Caki2 (cell line): Measurements from ENCODE around the gene LASP1. TPM values are rescaled to one million over a fixed set of nuclear protein-coding genes. Genes with fewer than 3 reads are reported as not detected.

Experiments used
- DNase-seq: peaks from one replicate; pipeline ENCODE4 v3.0.0-alpha.2; 2015; ENCODE audit warnings: low read depth
- in situ Hi-C: cut with HindIII; loops from 2 replicates; pipeline ENCODE4 v1.10.0; 2016; ENCODE audit warnings: low sequenced_read_pairs, low pct_unique_long_range_greater_than_20kb, mixed read lengths
- total RNA-seq: library from RNA; depleted of rRNA; stranded (reverse); fragments of >200 nt; shearing (Covaris generic); gene quantifications from 2 replicates; pipeline ENCODE4 v1.2.3, GENCODE V29; 2014; ENCODE audit warnings: low replicate concordance

The LASP1 gene
- total RNA-seq, 1 experiment from 2014 or later = 333 TPM

DNA sequence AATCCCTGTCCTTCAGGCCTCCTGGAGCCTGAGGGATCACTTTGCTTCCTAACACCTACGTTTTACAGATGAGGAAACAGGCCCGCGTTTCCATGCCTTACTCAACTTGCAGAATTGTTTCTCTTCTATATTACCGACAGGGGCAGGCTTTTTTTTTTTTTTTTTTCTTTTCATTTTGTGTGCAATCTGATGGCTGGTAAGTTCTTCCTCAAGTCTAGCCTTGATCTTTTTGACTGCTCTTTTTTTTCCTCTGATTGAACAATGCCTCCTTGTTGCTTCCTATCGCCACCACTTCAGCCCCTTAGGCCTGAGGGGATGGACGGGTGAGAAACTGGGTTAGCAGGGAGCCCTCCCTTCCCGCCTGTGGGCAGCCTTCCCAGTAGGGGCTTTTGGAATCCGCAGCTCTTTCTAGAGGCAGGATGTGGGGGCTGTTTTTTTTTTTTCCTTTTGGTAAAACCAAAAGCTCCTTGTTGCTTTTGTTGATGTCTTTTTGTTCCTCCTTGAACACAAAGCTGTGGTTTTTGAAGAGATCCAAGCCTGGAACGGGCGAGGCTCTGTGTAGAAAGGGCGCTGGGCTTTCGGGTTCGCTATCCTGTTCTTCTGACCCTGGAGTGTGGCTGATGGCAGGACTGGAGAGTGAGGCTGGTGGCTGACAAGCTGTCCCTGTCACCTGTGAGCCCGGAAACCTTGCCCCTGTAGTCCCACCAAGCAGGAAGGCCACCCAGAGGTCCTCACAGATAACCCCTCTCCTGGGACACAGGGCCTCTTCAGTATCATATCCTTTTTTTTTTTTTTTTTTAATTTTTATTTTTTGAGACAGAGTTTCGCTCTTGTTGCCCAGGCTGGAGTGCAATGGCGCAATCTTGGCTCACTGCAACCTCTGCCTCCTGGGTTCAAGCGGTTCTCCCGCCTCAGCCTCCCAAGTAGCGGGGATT lies 14.0 kb downstream of the LASP1 start:
- in situ Hi-C loops = no loop called here

DNA sequence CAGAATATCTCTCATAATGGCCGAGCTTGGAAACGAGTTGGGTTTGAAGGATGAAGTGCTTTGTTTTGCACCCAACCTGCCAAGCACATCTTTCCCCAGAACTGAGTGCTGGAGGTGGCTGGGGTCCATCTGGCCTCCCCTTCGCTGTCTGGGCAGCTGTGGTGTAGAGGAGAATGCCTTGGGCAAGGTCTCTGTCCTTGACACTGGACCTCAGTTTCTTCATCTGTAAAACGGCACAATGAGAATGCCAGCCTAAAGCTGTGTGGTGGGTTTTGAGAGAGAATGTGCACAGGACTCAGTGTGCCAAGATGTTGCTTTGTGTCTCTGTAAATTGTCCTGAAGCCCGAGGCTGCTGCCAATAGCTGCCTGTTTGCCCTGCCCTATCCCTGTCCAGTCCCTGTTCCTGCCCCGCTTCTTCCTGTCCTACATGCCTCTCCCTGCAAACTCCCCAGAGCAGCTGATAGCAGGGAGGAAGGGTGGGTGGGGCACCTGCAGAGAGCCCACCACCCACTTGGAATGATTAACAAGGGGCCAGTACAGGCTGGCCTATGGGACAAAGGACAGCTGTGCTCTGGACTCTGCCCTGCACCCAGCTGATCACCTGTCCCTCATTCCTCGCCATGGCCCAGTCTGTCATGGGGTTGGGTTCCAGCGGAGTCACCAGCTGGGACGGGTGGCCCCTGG lies 15.3 kb downstream of the LASP1 start:
- no peak for DNase-seq
- in situ Hi-C loops = no loop called here

More for the DNA sequence above, 14.0 kb downstream of the LASP1 start:
- no peak for DNase-seq

DNA sequence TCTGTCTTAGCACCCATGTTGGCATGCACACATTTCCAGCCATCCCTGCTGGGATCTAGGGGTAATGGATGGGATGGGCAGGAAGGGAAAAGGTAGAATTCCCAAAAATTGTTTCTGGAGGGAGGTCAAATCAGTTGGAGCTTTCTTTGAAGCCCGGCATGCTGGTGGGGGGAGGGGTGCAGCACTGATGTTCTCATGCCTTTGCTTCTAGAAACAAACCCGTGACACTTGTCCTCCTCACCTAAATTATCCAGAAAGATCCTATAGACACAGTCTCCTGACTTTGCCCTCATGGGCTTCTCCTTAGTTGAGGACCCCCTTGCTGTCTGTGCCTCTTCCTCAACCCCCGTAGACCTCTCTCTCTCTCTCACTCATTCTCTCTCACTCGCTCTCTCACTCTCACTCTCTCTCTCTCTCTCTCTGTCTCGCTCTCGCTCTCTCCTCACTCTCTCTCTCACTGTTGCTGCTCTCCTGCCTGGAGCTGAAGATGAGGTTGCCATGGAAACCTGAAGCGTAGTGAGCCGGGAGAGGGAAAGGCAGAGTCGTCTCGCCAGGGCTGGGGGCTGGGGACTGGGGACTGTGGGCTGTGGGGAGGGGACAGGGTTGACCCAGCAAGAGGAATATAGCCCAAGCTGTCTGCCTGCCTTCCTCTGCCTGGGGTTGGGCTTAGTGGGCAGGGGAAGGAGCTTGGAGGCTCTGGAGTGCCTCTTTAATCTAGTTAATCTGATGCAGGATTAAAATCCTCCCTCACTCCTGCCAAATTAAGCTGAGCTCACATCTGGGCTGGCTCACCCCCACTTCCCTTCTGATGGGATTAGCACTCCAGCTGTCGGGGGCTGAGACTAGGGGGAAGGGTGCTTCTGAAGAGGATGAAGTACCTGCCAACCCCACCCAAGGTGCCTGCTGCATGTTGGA lies 16.1 kb downstream of the LASP1 start:
- no peak for DNase-seq
- in situ Hi-C loops = no loop called here

DNA sequence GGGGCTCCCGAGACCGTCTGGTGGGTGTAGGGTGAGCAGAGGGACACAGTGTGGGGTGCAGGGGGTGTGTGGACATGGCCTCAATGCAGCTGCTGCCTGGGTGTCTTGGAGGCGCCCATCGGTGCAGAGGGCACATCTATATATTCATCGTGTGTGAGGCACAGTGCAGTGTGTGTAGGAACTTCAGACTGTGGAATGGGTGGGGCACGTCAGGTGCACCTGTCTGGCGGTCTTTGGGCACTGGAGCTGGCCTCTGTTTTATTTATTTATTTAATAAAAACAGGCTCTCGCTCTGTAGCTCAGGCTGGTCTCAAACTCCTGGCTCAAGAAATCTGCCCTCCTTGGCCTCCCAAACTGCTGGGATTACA lies 16.8 kb downstream of the LASP1 start:
- no peak for DNase-seq
- in situ Hi-C loops = no loop called here

DNA sequence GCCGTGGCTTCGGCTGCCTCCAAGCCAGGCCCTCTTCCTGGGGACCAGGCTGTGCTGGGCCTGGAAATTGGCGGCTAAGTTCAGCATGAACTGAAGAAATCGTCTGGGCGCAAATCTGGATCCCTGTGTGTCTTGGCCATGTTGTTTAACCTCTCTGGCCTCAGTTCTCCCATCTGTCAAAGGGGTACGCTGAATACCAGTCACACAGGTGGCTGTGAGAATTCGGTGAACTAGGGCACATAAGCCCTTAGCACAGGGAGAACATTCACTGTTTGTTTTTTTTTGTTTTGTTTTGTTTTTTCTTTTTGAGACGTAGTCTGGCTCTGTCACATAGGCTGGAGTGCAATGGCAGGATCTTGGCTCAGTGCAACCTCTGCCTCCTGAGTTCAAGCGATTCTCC lies 19.0 kb downstream of the LASP1 start:
- in situ Hi-C loops = no loop called here
- no peak for DNase-seq

DNA sequence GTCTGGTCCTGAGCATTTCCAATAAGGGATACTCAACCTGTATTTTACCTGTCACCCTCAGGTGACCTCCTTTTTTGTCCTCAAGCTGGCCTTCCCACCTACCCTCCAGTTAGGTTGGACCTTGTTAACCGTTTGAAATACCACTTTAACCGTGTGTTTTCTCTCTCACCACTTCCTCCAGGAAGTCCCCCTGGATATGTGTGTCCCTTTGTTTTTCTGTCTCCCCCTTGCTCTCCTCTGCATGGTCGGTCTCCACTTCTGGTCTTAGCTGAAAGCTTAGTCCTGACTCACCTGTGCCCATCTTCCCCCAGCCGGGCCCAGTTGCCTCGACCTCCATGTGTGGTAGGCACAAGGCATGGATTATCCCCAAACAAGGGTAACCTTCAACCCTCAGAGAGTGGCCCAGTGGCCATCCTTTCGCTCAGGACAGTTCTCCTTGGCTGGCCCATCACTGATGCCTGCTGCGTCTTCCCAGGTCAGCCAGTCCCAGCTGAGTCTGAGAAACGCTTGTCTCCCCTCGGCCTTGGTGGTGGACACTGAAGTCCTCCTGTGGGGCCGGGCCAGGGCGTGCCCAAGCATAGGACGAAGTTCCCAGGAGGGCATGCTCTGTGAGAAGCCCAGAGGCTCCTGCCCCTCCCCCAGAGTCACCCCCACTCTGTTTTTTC lies 20.0 kb downstream of the LASP1 start:
- no peak for DNase-seq
- in situ Hi-C loops = no loop called here

DNA sequence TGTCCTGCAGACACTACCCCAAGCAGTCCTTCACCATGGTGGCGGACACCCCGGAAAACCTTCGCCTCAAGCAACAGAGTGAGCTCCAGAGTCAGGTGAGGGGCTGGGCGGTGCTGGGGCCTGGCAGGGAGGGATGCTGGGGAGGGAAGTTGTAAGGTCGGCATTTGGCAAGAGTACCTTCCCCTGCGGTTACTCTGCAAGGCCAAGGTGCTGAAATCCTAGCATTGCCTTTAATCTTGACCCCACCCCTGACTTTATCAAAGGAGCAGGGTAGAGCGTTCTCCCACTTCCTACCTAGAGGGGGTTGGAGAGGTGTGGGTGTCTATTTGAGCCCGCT lies 20.5 kb downstream of the LASP1 start:
- no peak for DNase-seq
- in situ Hi-C loops = no loop called here

DNA sequence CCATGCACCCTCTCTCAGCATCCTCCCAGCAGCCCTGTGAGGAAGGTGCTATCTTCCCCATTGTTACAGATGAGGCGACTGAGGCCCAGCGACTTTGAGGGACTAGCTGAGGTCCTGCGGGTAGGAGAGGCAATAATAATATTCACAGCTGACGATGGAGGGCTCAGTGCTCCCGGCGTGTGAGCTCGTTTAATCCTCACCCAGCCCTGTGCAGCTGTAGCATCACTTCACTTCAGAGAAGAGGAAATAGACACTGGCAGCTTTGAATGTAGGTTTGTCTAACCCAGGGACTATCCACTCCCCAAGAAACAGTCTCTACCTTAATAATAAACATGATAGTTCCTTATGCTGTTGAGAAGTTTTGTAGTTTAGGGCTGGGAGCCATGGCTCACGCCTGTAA lies 21.6 kb downstream of the LASP1 start:
- in situ Hi-C loops = no loop called here
- no peak for DNase-seq

DNA sequence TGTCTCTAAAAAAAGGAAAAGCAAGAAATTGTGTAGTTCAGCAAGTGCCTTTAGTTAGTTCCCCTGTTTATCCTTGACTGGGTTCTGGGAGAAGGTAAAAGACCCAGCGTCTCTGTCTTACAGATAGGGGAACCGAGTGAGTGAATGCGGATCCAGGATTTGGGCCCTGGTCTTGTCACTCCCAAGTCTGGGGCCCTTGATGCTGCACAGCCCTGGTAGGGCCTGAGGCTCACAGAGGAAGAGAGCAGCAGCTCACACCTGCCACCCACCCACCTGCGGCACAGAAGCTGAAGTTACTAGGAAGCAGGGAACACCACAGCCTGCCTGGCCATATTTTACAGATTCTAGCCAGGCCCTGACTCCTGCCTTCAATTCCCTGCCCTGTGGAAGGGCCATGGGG lies 22.2 kb downstream of the LASP1 start:
- no peak for DNase-seq
- in situ Hi-C loops = no loop called here

DNA sequence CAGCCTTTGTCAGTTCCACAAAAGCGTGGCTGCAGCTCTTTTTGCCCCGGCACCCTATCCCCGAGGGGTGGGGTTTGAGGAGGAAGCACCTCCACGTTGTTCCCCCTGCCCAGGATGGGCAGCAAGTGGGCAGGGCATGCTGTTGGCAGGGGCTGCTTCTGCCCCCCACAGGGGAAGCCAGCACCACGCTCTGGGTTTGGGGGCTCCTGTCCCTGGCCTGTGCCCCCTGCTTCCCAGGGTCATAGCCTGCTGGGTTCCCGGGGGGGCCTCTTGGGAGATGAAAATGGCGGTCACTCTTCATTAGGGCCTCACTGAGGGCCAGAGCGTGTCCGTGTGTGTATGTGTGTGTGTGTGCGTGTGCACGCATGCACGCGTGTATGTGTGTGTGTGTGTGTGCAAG lies 22.8 kb downstream of the LASP1 start:
- in situ Hi-C loops = no loop called here
- no peak for DNase-seq

DNA sequence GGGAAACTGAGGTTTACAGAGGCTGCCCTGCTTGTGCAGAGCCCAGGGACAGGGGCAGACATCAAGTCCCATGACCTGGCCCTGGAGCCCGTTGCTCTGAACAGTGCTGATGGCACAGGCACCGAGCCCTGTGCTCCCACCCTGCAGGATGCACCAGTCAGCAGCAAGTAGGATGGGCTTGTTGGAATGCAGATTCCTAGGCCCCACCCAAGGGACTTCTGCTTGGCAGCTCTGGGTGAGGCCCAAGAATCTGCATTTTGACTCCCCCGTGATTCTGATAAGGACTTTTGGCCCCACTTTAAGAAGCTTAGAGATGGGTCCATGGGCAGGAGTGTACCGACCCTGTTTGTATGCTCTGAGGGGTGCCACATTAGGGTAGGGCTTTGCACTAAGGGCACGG lies 23.3 kb downstream of the LASP1 start:
- no peak for DNase-seq
- in situ Hi-C loops = no loop called here

DNA sequence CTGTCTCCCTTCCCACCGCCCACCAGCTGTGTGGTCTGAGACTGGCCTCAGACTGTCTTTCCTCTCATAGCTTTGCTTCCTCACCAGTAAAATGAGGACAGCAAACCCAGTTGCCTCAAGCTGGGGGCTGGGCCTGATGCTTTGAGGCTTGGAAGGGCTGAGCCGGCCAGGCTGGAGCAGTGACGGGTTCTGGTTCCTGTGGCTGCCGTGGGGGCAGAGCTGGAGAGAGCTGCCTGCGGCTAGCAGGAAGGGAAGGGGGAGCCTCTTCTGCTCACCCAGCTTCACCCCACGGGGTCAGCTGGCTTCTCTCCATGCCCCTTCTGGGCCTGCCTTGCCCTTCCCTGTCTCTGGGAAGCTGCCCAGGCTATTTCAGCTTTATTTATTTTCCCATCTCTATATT lies 23.7 kb downstream of the LASP1 start:
- DNase-seq = no peak
- in situ Hi-C loops = no loop called here

DNA sequence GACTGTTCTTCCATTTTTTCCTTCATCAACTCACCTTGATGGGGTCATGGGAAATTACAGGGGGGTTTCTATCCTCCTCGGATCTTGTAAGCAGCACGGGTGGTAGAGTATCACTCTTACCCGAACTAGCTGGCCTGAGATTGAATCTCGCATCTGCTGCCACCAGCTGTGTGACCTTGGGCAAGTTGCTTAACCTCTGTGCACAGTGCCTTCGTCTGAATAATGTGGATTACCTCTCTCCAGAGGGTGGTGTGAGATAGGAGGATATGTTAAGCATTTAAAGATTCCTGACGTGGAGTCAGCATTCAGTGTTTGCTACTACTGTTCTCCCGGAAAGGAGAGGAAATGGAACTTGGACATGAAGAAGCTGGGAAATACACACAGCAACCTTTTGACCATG lies 24.4 kb downstream of the LASP1 start:
- no peak for DNase-seq
- in situ Hi-C loops = no loop called here

DNA sequence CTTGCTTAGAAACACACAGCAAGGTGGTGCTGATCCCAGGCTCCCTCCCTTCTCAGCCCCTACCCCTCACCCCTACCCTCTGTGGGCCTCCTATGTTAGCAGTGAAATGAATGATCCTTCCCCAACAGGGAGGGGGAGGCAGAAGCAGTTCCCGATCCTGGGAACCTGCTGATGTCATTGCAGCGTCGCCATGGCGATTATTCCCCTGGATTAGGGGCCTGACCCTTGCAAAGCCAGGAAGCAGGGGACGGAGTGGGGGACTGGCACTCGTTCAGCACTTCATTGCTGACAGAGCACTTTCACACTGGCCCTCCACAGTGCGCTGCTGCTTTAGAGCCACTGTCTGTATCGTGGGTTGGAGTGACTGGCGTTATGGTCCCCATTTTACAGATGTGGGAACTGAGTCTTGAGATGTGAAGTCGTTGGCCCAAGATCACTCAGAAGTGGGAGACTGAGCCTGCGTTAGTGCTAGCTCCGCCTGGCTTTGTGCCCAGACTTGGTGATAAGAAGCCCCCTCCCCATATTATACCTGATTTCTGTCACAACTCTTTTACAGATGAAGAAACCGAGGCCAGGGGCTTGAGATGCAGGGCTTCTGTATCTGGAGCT lies 26.6 kb downstream of the LASP1 start:
- in situ Hi-C loops = no loop called here

DNA sequence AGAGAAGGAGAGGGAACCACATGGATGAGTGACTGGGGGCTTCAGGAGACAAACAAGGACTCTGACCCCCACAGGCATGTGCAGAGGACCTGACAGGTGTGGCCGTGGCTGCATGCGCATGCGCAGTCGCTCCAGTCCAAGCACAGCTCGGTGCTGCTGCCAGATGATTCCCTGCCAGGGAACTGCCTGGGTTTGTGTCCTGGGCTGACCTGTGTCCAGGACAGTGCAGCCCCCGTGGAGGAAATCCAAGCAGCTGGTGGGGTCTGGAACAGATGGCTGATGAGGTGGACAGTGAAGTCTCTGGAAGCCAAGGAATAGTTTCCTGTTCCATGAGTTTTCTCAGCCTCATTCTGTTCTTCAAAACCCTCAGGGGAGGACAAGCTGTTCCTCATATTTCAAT lies 27.3 kb downstream of the LASP1 start:
- in situ Hi-C loops = no loop called here
- DNase-seq = no peak

More for the DNA sequence above, 26.6 kb downstream of the LASP1 start:
- DNase-seq = no peak

DNA sequence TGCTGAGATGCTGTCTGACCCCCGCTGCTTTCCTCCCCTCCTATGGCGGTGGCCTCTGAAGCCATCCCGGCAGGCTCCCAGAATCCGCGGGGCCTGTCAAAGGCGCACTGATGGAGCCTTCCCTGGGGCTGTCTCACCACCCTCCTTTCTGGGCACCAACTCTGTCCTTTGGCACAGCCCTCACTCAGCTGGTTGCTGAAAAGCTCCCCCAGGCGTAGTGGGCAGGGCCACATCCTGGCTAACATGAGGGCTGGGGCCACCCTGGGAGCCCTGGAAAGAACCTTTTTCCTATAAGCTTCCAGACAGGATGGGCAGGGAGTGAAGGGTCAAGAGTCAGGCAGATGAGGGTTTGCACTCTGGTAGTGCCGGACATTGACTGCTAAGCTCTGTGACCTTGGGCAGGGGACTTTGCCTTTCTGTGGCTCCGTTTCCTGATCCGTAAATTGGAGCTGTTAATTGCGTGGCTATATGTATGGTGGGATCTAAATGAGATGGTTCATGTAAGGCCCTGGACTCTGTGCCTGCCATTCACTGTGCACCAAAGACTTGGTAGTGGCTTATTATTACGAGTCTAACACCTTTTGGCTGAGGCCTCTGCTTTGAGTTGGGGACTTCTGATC lies 27.9 kb downstream of the LASP1 start:
- no peak for DNase-seq
- in situ Hi-C loops = no loop called here

DNA sequence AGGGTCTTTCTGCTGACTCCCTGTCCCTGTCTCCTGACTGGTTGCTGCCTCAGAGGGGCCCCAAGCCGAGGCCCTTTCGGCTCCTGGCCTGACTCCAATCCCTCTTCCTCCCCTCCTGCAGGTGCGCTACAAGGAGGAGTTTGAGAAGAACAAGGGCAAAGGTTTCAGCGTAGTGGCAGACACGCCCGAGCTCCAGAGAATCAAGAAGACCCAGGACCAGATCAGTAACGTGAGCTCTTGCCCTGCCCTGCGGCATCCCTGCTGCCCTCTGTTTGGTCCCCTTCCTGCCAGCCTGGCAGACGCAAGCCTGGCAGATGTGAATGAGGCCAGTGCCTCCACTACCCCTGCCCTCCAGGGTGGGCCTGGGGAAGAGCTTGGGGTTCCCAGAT lies 28.4 kb downstream of the LASP1 start:
- in situ Hi-C loops = no loop called here

More for the DNA sequence above, 28.4 kb downstream of the LASP1 start:
- DNase-seq = no peak
